Activated T-helper 9 cell treated with anti-CD3 and anti-CD28 coated beads, Interleukin-2, amount 50 U/mL, for 16 hours (primary cell): ENCODE data around the gene DACT2.
"Not testable (repeated sequence)": the region's sequence is repeated elsewhere in the genome, so short reads cannot be mapped to it uniquely, and the experiment has no call there.

Source experiments
- DNase-seq: peaks from one replicate; pipeline ENCODE4 v3.0.0-alpha.2; 2020; ENCODE audit warnings: low read depth

Gene DACT2, protein sequence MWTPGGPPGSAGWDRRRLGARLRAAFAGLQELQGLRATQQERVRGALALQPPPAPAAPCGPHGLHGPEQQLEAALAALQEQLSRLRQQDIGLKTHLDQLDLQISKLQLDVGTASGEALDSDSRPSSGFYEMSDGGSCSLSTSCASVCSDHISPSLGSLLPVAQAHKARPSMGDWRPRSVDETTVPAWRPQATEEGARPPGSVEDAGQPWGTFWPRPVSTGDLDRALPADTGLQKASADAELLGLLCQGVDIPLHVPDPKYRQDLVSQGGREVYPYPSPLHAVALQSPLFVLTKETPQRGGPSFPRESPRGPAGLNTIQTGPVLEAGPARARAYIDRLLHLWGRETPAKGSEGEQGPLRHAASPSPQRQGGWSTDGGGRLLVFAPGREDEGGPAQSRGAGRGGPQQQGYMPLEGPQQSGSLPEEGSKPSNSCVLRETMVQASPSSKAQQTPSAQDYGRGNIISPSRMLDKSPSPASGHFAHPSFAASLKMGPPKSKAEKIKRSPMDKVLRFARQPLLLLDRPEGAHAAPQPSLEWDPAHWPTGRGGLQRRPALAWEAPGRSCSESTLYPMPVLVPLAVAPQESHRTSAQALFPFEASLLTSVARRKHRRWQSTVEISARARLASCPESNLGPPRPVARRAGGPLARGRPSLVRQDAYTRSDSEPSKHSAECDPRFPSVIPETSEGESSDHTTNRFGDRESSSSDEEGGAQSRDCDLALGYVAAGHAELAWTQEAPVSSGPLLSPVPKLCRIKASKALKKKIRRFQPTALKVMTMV

DNA sequence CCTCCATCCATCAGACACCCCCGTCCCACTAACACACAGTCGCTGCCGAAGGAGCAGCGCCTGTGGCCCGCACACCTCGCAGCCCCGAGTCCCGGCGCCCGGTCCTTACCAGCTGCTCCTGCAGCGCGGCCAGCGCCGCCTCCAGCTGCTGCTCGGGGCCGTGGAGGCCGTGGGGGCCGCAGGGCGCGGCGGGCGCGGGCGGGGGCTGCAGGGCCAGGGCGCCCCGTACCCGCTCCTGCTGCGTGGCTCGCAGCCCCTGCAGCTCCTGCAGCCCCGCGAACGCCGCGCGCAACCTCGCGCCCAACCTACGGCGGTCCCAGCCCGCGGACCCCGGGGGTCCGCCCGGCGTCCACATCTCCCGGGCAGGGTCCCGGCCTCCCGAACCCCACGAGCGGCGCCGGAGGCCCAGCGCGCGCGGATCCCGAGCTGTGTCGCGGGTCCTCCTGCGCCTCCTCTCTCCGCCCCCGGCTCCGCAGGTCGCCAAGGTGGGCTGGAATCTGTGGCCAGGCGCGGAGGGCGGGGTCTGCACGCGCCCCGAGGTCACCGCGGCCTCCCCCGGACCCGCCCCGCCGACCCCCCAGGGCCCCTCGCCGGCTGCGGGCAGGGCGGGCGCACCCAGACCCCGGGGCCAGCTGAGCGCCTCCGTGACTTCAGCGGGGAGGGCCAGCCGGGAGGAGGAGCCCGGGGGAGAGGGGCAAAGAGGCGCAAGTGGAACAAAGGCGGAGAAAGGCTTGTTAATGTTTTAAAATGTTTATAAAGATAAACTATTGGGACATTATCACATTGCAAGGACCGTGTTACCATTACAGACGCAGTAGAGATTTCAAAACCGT is at the start of gene DACT2:
DACT2 (minus strand) TSS at position 499 of the 833 bp plus-strand sequence; CDS start at position 355, 144 bp downstream.
- no peak for DNase-seq

DNA sequence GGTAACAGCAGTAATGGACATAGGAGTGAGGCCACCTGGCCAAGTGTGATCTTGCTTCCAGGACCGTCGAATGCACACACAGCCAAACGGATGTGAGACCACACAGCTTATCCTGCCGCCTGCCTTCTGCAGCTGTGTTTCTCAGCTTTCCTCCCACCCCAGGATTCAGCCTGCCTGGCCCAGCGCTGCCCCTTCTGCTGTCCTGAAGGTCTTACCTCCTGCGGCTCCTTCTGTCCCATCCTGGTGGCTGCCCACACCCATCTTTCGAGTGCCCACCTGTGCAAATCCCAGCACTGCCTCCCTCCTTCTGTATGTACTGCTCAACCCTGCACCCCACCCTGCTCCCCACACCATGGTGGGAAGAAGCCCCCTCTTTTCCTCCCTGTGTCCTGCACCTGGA is 49.4 kb upstream of the DACT2 start:
- no peak for DNase-seq

DNA sequence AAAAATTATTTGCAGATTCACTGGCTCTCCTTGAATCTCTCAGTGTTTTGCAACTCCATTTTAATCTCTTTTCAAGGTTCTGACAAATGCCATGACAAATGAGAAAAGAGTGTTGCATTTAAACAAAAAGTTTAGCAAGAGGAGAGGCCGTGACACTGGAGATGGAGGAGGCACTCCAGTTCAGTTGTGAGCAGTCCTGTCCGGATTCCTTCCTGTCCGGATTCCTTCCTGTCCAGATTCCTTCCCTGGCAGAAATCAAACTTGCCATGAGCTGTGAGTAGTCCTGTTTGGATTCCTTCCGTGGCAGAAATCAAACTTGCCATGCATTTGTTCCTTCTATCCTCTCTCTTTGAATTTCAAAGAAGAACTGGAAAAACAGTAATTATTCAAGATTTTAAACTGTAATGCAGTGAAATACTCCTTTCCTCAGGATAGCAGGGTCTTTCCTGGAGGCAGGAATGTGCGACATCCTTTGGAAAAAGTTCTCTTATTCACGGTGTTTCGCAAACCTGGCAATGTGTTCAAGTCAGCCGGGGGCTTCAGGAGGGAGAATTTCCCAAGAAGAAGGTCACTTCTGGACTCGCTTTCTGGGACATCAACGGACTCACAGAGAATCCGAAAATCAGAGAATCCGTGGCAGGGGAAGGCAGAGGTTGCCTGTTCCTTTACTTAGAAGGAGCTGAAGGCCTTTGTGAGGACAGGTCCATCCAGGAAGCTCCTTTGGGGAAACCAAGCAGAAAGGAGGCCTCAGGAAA is 48.7 kb upstream of the DACT2 start:
- DNase-seq, result no peak

DNA sequence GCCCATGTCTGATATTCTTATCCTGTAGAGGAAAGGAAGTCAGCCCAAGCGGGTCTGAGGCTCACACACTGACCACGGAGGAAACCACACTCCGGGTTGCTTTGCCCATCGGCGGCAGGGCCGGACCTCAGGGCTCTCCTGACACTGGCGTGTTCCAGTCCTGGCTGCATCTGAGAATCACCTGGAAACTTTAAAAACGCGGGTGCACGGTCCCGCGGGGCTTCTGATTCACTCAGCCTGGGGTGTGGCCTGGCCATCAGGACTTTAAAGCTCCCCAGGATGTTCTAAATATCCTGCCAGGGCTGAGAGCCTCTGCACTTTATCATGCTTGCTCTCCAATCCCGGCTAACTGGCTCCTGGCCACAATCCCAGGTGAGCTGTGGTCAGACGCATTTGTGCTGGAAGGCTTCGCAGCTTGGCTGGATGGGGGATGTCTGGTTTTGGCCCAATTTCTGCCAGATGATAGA is 47.7 kb upstream of the DACT2 start:
- DNase-seq, result no peak

DNA sequence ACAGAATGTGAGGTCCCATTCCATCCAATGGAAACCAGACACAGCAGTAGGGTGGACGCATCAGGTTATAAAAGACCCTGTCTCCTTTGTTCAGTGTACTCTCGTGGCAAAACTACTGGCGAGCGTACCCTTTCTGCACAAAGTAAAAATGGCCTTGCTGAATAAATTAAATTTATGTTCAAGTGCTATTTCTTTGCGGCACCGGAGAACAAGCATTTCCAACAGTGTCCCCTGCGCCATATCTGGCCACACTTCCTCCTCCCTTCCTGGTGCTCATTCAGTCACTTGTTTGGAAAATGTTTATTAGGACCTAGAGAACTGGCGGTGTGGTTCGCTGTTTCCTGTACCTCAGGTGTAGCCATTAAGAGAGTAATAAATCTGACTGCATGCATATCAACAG is 46.9 kb upstream of the DACT2 start:
- DNase-seq, result no peak

DNA sequence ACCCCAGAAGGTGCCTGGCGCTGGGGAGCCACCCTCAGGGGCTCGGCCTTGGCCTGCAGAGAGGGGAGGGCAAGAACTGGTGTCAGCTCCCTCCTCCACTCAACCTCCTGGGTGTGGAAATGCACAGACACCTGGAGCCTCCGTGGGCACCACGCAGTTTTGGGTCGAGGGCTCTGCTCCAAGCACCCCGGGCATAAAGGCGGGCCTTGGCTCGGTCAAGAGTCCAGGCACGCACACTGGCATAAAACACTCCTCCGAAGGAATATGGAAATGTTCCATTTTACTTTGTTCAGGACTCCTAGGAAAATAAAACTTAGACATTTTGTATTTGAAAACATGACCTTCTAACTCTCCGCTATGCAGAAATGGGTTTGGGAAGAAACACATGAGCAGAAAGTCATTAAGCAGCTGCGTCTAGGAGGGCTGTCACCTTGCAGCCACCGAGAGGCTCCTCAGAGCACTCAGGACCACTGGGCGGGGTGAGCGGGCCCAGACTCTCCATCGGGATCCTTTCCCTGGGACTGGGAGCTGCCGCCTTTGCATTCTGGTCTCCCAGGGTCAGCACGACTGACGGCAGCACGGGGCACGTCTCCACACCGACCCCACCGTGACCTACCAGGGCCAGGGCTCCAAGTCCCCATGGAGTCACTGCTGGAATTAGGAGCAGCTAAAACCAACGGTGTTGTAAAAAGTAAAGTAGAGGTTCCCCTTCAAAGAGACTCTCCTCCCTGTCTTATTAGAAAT is 46.0 kb upstream of the DACT2 start:
- no peak for DNase-seq

DNA sequence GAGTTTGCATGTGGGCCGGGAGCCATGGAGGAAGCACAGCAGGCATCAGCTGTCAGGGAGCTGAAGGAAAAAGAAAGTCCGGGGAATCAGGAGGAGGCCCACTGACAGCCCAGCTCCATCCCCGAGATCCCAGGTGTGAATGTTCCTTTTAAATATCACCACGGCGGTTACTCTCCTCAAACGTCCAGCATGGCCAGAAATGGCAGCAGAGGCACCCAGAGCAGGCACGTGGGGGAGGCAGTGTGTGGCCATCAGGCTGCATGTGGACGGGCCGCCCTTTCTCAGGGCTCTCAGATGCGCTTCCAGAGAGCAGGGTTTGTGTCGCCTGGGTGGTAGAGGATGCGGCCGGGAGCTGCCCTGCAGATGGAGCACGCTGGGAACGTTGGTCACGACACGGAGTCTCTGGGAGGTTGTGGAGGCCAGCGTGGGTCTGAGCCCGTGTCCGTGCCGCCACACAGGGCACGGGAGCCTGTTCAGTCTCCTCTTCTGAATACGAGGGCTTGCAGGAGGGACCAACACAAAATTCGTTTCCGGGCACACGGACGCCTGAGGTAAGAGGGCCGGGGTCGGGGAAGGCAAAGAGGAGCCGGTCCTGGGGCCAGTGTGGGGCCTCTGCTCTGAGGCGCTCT is 45.3 kb upstream of the DACT2 start:
- DNase-seq, result no peak

DNA sequence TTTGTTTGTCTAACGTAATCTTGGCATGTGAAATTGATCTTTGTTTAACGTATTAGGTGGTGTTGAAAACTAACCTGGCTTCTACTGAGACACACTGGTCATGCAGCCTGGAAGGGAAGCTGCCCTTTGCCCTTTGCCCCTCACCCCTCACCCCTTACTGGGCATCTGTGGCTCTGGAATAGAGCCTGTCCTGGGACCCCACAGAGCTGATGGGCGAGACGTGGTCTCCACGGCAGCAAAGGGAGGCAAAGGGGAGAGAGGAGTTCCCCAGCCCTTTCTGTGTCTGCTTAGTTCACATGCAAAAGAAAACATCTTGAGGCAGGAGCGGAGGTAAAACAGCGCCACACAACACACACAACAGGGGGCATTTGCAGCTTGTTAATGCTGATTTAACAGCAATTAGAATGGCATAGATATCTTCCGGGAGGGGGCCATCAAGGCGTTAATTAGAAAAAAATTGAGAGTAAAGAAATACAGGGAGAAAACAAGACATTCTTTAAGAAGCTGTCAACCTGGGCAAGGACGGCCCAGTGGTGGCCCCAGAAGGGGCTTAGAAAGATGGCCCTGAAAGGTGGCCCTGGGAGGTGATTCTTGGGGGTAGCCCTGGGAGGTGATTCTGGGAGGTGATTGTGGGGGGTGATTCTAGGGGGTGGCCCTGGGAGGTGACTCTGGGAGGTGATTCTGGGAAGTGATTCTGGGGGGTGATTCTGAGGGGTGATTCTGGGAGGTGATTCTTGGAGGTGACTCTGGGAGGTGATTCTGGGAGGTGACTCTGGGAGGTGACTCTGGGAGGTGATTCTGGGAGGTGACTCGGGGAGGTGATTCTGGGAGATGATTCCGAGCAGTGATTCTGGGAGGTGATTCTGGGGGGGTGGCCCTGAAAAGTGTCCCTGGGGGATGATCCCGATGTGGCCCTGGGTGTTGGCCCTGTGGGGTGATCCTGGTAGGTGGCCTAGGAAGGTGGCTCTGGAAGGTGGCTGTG is 44.5 kb upstream of the DACT2 start:
- DNase-seq, result no peak

DNA sequence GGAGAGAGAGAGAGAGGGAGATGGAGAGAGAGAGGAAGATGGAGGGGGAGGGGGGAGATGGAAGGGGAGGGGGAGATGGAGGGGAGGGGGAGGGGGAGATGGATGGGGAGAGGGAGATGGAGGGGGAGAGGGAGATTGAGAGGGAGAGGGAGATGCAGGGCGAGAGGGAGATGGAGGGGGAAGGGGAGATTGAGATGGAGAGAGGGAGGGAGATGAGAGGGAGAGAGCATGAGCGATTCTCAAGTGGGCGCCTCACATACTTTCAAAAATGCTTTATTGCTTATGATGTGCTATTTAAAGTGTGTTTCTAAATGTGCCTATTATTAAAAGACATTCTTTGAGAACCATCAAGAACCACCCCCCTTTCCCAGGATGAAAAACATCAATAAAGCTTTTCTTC is 43.7 kb upstream of the DACT2 start:
- DNase-seq, result no peak

DNA sequence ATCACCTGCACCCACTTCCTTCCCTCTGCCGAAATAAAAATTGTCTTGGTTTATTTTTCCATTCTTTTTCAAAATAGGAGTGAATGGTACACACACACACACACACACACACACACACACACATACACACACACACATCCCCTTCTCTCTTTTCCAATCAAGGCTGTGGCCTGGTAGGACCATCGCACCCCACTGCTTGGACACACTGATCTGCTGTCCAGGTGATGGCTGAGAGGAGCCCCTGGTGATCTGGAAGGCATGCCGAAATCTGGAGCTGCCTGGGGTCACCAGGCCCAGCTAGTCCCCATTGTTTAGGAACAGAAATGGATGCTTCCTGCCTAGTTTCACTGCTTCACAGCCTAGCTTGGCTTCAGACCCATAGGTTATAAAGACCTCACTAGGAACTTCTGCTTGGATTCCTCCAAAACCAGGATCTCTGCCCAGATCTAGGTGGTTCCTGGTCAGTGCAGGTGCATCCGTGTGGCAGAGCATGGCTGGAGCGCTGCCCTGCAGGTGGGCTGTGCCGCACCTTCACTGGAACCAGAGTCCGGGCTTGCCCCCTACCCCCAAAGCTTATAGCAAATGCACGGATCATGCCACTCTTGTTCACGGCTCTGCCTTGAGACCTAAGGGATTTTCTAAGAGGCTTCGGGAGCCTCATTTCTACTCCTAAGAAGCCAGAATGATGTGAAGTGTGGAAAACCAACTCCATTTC is 42.9 kb upstream of the DACT2 start:
- DNase-seq, result no peak

DNA sequence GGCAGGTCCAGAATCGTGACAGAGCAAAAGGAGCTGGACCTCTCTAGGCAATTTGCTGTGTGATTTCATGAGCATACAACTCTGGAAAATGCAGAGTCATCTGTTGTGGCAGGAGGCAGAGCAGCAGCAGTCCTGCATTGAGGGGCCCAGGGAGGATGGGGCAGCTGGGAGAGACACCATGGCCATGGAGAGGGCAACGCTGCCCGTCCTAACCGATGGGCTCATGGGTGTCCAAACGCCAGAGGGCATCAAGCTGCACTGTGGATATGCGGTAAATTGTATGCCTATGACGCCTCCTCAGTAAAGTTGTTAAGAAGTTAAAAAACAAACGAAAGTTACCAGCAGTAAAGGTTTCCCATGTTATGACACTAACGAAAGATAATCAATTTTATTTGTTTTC is 42.2 kb upstream of the DACT2 start:
- no peak for DNase-seq

DNA sequence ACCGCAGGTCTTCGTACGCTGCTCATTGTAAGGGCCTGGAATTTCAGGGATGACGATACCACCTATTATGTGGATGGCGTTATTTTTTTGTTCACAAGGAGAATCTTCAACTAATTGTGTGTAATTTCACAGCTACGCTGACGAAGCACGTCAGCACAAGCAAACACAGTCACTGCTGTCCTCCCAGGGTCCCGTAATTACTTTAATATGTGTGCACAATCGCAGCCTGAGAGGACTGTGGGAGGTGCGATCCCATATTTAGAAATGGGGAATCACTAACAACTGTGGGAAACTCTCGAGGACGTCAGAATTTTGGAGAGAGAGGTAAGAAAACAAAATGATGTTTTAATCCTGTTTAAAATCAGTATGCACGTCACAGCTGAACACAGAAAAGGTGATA is 40.2 kb upstream of the DACT2 start:
- DNase-seq, result no peak

DNA sequence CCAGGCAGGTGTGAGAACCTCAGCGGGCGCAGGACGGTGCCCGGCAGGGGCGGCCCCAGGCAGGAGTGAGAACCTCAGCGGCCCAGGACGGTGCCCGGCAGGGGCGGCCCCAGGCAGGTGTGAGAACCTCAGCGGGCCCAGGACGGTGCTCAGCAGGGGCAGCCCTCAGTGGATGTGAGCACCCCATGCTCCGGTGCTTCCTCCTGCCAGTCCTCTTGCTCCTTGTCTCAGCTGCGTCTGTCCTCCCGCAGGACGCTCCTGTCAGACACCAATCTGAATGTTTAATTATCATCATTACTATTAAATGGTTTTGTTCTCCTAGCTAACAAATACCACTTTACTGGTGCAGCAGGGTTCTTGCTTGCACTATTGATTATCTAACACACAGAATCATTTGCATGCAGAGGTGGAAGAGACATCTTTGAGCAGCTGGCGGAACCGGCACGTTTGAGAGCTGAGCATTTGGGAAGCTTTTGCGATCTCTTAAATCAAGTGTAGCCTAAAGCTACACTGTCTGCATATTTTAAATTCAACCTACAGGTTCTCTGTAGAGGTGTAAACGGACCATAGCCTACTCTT is 39.4 kb upstream of the DACT2 start:
- no peak for DNase-seq

DNA sequence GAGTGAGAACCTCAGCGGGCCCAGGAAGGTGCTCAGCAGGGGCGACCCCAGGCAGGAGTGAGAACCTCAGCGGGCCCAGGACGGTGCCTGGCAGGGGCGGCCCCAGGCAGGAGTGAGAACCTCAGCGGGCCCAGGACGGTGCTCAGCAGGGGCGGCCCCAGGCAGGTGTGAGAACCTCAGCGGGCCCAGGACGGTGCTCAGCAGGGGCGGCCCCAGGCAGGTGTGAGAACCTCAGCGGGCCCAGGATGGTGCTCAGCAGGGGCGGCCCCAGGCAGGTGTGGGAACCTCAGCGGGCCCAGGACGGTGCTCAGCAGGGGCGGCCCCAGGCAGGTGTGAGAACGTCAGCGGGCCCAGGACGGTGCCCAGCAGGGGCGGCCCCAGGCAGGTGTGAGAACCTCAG is 37.3 kb upstream of the DACT2 start:
- DNase-seq, result not testable (repeated sequence)

DNA sequence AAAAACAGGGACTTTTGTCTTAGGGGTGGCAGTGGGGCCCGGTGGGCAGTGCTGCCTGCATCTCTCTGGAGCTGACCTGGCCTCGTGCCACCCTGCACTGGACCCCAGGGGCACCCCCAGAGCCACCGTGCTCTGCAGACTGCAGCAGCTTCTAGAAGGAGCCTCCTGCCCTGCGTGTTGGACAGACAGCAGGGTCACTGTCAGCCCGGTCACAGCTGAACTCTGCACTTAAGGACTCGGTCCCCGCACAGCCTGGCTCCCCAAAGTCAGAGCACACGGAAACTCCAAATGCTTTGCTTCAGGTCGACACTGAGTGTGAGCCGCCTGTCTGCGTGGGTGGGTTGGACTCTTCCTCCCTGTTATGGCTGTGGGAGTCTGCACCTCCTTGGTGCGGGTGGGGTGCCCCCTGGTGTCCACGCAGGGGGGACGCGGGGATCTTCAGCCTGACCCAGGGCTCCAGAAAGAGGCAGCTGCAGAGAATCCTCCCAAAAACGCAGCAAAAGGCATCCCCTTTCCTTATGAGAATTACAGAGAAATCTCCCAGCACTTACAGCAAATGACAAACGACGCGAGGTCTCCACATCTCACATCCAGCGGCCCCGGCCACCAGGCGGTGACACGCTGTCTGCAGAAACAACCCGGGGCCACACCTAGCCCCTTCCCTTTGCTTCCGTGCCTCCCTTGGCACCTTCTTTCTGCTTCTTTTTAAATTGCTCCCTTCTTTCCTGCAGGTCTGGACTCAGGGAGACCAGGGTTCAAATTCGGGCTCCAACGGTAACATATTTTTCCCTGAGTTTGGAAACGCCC is 36.3 kb upstream of the DACT2 start:
- no peak for DNase-seq

DNA sequence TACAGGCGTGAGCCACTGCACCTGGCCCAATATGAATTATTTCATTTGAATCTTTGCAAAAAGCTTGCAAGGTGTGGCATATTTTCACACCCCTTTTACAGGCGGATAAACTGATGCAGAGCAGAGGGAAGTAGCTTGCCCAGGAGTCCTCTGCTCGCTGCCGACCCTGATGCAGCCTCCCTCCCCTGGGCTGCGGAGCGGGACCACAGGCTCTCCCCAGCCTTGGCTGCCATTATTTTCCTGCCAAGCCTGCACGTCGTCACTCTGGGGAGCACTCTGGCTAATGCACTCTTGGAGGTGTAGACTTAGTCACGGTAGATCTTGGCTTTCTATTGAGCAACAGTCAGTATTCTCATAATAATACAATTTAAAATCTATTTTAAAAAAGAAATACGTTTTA is 34.8 kb upstream of the DACT2 start:
- DNase-seq, result no peak

DNA sequence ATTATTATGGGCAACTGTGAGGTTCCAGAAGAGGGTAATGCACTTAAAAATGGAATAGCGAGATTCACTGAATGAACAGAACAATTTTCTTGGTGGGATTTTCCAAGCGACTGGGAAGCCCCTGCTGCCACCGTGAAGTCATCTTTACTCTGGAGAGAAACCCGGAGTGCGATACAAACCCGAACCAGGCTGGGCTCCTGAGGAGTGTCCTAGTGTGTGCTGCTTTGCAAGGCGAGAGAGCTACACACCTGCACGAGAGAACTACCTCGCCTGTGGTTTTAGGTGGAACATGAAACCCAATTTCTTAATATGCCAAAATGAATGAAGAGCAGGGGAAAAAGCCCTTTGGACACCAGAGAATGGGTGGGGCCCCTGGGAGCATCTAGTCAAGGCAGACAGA is 33.5 kb upstream of the DACT2 start:
- no peak for DNase-seq
